Stimulated activated CD8-positive, alpha-beta memory T cell treated with anti-CD3 and anti-CD28 coated beads, Interleukin-12 subunit alpha, Interleukin-12 subunit beta, amount 100 ng/mL, for 1 hour (primary cell): ENCODE results near the gene MPZL1.
"Not testable (repeated sequence)": the region's sequence is repeated elsewhere in the genome, so short reads cannot be mapped to it uniquely, and the experiment has no call there.

Source experiments
- DNase-seq: peaks from one replicate; pipeline ENCODE4 v3.0.0-alpha.2; 2020; ENCODE audit warnings: low read depth

Gene MPZL1

GRCh38 chr1:167719715-167720421, 1.9 kb upstream of the MPZL1 start:
- DNase-seq = not testable (repeated sequence)

DNA sequence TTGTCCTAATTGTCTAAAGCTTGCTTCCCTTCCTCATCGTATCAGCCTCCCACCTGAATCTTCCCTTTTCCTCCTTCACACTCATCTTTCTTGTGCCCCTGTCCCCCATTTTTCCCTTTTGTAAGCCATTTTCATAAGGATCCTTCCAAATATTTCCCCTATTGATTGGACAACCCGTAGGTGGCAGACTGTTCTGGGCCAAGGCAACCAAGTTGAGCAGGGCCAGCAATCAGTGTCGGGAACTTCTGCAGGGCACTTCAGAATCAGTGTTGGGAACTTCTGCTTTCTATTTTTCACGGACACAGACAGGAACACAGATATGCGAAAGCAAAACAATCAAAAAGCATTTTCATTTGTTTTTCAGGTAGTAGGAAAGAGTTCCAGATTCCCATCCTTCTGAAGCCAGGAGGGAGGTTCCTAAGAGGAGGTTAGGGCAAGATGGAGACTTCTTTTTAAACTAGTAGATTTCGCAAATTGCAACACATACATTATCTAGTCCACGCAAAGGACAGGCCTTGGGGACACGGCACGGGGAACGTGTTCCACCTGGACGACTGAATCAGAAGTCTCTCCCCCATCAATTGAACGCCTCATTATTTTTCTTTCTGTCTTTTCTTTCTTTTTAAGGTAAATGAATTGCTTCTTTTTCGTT, 691 bp upstream of the MPZL1 start:
- DNase-seq = no peak

- DNase-seq = no peak
These were observed 529 bp downstream of the MPZL1 start for GRCh38 chr1:167722152-167722869.

GRCh38 chr1:167722870-167723251, 1.1 kb downstream of the MPZL1 start:
- DNase-seq = no peak

GRCh38 chr1:167723707-167724323, 2.0 kb downstream of the MPZL1 start:
- DNase-seq = no peak

GRCh38 chr1:167726008-167726407, 4.2 kb downstream of the MPZL1 start:
- no peak for DNase-seq

- DNase-seq = no peak
These were observed 7.1 kb downstream of the MPZL1 start for GRCh38 chr1:167728818-167729410.

DNA sequence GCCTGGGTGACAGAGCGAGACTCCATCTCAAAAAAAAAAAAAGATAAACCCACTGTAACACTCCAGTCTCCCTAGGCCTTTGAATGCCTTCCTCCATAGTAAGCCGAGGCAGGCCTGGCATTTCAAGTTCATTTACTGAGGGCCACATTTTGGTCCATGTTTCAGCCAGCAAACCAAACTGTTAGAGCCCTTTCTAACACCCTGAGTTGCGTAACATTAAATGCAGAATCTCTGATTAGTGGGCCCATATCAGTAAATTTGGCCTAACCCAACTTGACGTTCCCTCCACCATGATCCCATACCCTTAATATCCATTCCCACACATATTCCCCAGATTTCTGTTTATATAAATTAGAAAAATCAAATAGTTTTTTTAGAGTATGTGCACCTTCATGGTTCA, 12.4 kb downstream of the MPZL1 start:
- DNase-seq = no peak

GRCh38 chr1:167734841-167735240, 13.1 kb downstream of the MPZL1 start:
- no peak for DNase-seq

- DNase-seq = no peak
These were observed 15.4 kb downstream of the MPZL1 start for GRCh38 chr1:167737169-167737568.

GRCh38 chr1:167738158-167738557, 16.4 kb downstream of the MPZL1 start:
- DNase-seq = no peak

GRCh38 chr1:167739752-167740151, 18.0 kb downstream of the MPZL1 start:
- DNase-seq = no peak

DNA sequence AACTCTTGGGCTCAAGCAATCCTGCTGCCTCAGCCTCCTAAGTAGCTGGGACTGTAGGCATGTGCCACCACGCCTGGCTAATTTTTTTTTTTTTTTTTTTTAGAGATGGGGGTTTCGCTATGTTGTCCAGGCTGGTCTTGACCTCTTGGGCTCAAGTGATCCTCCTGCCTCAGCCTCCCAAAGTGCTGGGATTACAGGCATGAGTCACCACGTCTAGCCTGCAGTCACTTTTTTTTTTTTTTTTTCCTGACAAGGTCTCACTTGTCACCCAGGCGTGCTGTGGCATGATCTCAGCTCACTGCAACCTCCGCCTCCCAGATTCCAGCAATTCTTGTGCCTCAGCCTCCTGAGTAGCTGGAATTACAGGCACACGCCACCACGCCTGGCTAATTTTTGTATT, 19.3 kb downstream of the MPZL1 start:
- not testable (repeated sequence) for DNase-seq

GRCh38 chr1:167742392-167743057, 20.7 kb downstream of the MPZL1 start:
- not testable (repeated sequence) for DNase-seq

GRCh38 chr1:167744901-167745300, 23.1 kb downstream of the MPZL1 start:
- DNase-seq = no peak

DNA sequence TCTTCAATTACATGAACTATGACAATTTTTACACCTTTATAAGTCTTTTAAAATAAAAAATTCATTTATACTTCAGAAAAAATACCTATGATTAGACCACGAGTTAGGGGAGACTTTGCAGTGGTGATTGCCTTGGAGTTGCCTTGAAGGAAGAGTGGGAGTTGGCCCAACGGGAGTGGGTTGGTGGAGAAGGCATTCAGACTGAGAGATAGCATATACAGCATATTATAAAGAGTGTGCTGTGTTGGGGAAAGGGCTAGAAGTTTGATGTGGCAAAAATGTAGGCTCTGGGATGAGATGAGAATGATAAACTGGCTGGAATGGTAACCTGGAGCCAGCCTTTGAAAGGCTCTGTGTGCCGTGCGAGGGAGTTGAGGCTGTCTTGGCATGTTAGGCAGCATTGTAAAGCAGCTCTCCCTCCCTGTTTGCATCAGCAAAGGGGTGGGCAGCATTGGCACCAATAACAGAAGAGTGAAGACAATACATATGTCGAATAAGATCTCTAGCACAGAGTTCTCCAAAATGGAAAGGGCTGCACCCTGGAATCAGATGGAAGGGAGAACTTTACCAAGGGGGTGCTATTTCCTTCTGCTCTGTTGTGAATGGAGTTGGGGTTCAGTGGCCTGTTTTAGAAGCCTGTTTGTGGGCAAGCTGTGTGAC, 24.4 kb downstream of the MPZL1 start:
- DNase-seq = no peak

DNA sequence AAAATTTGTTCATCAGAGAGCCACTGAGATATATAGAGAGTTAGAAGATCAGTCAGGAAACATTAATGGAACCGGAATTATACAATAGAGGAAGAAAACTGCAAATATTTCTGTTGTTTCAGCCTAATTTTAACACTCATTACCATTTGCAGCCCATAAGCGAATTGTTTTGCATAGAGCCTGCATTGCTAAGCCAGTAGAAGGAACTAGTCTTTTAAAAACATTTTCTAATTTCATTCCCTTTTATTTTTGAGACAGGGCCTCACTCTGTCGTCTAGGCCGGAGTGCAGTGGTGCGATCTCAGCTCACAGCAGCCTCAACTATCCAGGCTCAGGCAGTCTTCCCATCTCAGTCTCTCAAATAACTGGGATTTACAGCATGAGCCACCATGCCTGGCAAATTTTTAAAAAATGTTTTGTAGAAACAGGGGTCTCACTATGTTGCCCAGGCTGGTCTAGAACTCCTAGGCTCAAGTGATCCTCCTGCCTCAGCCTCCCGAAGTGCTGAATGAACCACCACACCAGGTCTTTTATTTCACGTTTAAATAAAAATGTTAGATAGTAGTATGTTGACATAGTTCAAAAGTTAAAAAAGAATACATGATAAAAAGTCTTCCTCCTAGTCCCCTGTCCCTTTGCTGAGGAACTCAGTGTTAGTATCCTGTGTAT, 25.3 kb downstream of the MPZL1 start:
- no peak for DNase-seq

DNA sequence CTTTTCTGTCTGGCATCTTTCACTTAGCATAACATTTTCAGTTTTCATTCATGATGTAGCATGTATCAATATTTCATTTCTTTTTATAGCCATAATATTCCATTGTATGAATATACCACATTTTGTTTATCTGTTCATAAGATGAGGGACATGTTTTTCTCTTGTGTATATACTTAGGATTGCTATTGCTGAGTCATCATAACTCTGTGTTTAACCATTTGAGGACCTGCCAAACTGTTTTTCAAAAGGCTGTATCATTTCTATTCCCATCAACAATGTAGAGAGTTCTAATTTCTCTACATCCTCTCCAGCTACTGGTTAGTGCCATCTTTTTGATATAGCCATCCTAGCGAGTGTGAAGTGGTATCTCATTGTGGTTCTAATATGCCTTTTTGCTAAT, 26.2 kb downstream of the MPZL1 start:
- DNase-seq = no peak

DNA sequence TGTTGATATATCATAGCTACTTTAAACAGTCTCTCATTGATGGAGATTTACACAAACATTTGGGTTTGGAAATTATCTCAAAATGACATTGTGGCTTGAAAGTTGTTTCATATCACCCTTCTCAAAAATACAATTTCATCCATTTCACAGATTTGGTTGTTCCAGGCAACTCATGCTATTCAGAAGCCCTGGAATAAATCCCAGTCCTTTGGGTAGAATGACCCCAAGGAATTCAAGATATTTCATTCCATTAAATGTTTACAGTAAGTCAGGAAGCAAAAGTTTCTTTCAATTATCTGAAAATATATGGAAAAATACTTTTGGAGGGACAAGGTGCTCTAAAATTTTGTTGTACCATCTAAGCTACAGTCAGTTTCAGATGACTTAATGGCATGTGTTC, 27.1 kb downstream of the MPZL1 start:
- no peak for DNase-seq

GRCh38 chr1:167749741-167750140, 28.0 kb downstream of the MPZL1 start:
- DNase-seq = no peak

GRCh38 chr1:167750641-167751040, 28.9 kb downstream of the MPZL1 start:
- no peak for DNase-seq
